Measurements from ENCODE around the gene CLCF1. TPM values are rescaled to one million over a fixed set of nuclear protein-coding genes. Genes with fewer than 3 reads are reported as not detected.
A peak's percentile ranks its signal among the peaks of the same experiment; 100 is the strongest.

CLCF1 gene
- total and polyA plus RNA-seq, 10 of the 15 experiments (the other 5 are each of a cell fraction or from before 2014, with no cell fraction given): 0.16 to 2.1 (median 0.63) TPM; not detected in 1

DNA sequence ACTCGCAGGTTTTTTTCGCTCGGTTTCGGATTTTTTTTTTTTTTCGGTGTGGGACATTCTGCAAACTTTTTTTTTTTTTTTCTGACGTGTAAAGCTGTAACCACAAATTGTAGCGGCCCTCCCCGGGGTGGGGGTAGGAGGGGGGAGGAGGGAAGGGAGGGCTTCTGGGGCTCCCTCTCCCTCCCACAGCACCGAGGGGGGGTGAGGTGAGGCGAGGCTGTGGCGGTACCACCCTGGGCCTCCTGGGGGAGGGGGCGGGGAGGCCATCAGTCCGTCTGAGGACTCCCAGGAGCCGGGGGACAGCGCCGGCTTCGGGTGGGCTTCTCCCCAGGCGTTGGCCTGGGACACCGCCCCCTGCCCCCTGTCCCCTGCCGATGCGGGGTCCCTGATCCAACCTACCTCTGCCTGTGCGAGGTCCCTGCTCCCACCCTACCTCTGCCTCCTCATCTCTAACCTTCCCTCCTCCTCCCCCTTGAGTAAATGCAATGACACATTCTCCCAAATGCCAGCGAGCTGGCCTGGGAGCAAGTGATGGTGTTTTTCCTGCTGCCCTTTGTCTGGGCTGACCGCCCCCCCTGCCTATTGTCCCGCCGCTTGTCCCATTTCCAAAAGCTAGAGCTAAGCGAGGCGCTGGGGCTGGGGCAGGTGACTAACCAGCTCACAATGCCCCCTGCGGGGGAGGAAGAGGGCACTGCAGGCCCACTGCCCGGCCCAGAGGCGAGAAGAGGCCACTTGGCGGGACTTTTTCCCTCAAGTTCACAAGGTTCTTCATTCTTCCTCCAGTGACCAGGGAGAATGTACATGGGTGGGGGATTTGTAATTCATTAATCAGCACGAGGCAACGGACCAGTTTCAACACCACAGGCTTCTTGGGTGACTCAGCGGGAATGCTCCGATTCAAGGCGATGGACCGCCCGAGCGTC lies 511 bp upstream of the CLCF1 start (continued):
- TF ChIP-seq, protein P1, sequence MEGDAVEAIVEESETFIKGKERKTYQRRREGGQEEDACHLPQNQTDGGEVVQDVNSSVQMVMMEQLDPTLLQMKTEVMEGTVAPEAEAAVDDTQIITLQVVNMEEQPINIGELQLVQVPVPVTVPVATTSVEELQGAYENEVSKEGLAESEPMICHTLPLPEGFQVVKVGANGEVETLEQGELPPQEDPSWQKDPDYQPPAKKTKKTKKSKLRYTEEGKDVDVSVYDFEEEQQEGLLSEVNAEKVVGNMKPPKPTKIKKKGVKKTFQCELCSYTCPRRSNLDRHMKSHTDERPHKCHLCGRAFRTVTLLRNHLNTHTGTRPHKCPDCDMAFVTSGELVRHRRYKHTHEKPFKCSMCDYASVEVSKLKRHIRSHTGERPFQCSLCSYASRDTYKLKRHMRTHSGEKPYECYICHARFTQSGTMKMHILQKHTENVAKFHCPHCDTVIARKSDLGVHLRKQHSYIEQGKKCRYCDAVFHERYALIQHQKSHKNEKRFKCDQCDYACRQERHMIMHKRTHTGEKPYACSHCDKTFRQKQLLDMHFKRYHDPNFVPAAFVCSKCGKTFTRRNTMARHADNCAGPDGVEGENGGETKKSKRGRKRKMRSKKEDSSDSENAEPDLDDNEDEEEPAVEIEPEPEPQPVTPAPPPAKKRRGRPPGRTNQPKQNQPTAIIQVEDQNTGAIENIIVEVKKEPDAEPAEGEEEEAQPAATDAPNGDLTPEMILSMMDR (IDR thresholded peaks at IDR 0.05 in 2 of 3, conservative IDR thresholded peaks at IDR 0.05 in 1 of 3; ENCODE audit: control insufficient read depth in 2 of 3, extremely low read depth in 1 of 3, insufficient read depth in 1 of 3, low read depth in 3 of 3, low read length in 3 of 3): peak; percentile 52 to 65 (median 56)
- TF ChIP-seq RUNX3 (IDR thresholded peaks at IDR 0.05; ENCODE audit: low read length): peak; percentile 85

DNA sequence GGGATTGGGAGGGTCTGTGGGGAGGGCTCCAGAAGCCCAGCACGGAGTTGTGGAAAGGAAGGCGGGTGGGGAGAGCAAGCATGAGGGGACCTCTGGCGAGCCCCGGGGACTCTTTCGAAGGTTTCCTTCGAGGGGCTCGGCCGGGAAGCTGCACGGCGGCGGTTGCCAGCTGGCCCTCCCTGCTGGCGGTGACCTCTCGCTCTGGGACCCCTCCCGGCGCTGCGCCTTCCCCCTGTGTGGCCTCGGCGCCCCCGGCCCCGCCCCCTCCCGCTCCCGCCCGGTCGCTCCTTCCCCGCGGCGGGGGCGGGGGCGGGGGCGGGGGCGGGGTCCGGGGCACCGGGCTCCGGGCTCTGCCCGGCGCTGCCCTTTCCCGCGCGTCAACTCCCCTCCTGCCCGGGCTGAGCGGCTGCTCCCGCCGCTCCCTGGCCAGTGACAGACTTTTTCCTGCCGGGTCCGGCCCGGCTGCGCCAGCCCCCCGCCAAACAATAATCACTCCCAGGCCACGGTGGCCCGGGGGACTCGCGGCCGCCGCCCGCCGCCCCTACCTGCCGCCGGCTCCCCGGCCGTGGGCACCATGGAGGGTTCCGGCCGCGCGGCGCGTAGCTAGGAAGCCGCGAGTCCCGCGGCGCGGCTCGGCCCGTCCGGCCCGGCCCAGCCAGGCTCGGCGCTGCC lies 941 bp downstream of the CLCF1 start:
- ChIA-PET CTCF (interaction anchor here (4.8 to 26.2 kb wide), 3 partner anchors 7 to 27 kb away, joined by 41 to 1301 read pairs (median 1301); partner anchors contain the start of genes CLCF1, POLD4 and RAD9A), POLR2A (interaction anchor here (0.5 to 5.1 kb wide), 9 partner anchors 8 to 531 kb away, joined by 3 to 42 read pairs (median 7); partner anchors contain the start of genes POLD4 and PPP1CA), SMC1A (ENCODE audit: uncharacterized antibody, unreplicated experiment) (interaction anchor here (1.7 to 21.3 kb wide), 3 partner anchors 9 to 27 kb away, joined by 4 to 646 read pairs (median 49); partner anchors contain the start of gene POLD4), RAD21 (ENCODE audit: unreplicated experiment) (interaction anchor here (1.1 to 6.5 kb wide), 6 partner anchors 10 to 253 kb away, joined by 3 to 122 read pairs (median 10); partner anchors contain the start of genes KDM2A and POLD4)
- WGBS (ENCODE audit: insufficient coverage, insufficient replicate concordance, low lambda C conversion rate, missing lambda C conversion rate): 2% methylated on average over 41 of the region's 78 CpGs
- peak overlapping the region; percentile 92; the same call in 1 of the 2 replicates for H3K4me2 ChIP-seq (ENCODE audit: control insufficient read depth, insufficient read depth)
- H3K36me3 ChIP-seq (ENCODE audit: control insufficient read depth in 2 of 2, insufficient read depth in 2 of 2, low read length in 1 of 2): no peaks in the 10 kb centered on the region
- H3K4me3 ChIP-seq: peak overlapping the region; percentile 88; the same call in 1 of the 2 replicates
- ATAC-seq (no peak), FAIRE-seq (no peak), DNase-seq (ENCODE audit: low read depth, low spot score) (no peak)
- H3K79me2 ChIP-seq (ENCODE audit: control insufficient read depth, insufficient read depth, low read length): no peaks in the 10 kb centered on the region
- TF ChIP-seq LARP7 (IDR thresholded peaks at IDR 0.05) (no peak), EGR1 (IDR thresholded peaks at IDR 0.05; ENCODE audit: borderline replicate concordance in 1 of 2, low read depth in 2 of 2, low read length in 2 of 2) (peak in 1 of 2 experiments; percentile 33; a peak in 2 of 3 replicates)
- TF ChIP-seq, protein P2, sequence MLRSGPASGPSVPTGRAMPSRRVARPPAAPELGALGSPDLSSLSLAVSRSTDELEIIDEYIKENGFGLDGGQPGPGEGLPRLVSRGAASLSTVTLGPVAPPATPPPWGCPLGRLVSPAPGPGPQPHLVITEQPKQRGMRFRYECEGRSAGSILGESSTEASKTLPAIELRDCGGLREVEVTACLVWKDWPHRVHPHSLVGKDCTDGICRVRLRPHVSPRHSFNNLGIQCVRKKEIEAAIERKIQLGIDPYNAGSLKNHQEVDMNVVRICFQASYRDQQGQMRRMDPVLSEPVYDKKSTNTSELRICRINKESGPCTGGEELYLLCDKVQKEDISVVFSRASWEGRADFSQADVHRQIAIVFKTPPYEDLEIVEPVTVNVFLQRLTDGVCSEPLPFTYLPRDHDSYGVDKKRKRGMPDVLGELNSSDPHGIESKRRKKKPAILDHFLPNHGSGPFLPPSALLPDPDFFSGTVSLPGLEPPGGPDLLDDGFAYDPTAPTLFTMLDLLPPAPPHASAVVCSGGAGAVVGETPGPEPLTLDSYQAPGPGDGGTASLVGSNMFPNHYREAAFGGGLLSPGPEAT (IDR thresholded peaks at IDR 0.05; ENCODE audit: low read depth): no peak
- H3K9ac ChIP-seq (ENCODE audit: control insufficient read depth, insufficient read depth, low read length): peak overlapping the region; percentile 39; the same call in 1 of the 2 replicates
- H3K4me1 ChIP-seq (ENCODE audit: control insufficient read depth, insufficient read depth, low read length): peaks cover 25% of the 10 kb centered on the region
- H2AFZ ChIP-seq (ENCODE audit: control insufficient read depth, low read depth, low read length): no peak overlapping the region
- intact Hi-C loops (cut with micrococcal nuclease; ENCODE audit: unreplicated experiment): no loop called here
- H3K9me3 ChIP-seq (replicated peaks; ENCODE audit: control insufficient read depth, insufficient read depth, low read length): no peaks in the 10 kb centered on the region
- in situ Hi-C loops (cut with MboI): no loop called here
- peaks cover 2 to 9% of the 10 kb centered on the region in 2 experiments; a peak in 3 of 4 replicates for H3K27me3 ChIP-seq (replicated peaks in 1 of 2; ENCODE audit: control insufficient read depth in 2 of 2, insufficient read depth in 2 of 2, low read length in 1 of 2)
- peaks cover 8% of the 10 kb centered on the region; the same call in 1 of the 2 replicates for H4K20me1 ChIP-seq (ENCODE audit: control insufficient read depth, insufficient read depth)
- no TSS peak for BruUV-seq (replicated peaks)
- H3K27ac ChIP-seq (ENCODE audit: control insufficient read depth, insufficient read depth): no peak overlapping the region
